Fibroblast of skin of left biceps (primary cell): ENCODE results near the gene ROBO4.

ENCODE experiments used
- DNase-seq, 2 experiments: peaks; one replicate each; pipeline ENCODE4 v3.0.0-alpha.2; 2013; ENCODE audit warnings: low read depth in 2 of 2

Gene ROBO4

GRCh38 chr11:124873951-124874350 lies 23.7 kb downstream of the ROBO4 start:
- no peak for DNase-seq

- DNase-seq: no peak
These were observed 24.9 kb downstream of the ROBO4 start for GRCh38 chr11:124872741-124873140.

GRCh38 chr11:124872280-124872679 lies 25.4 kb downstream of the ROBO4 start:
- no peak for DNase-seq

- no peak for DNase-seq
These were observed 27.2 kb downstream of the ROBO4 start for GRCh38 chr11:124870430-124870829.

- no peak for DNase-seq
These were observed 27.7 kb downstream of the ROBO4 start for GRCh38 chr11:124869856-124870387.

- no peak for DNase-seq
These were observed 28.3 kb downstream of the ROBO4 start for GRCh38 chr11:124869331-124869730.

- DNase-seq: no peak
These were observed 29.1 kb downstream of the ROBO4 start for GRCh38 chr11:124868331-124869274.

GRCh38 chr11:124867700-124868099 lies 30.0 kb downstream of the ROBO4 start:
- DNase-seq: no peak

- no peak for DNase-seq
These were observed 31.5 kb downstream of the ROBO4 start for GRCh38 chr11:124865902-124866851.

- DNase-seq: no peak
These were observed 32.3 kb downstream of the ROBO4 start, which contains the start of gene ROBO3 for GRCh38 chr11:124865181-124865901. Gene ROBO3 (plus strand): TSS chr11:124865432. CDS start chr11:124865578, 146 bp downstream.

GRCh38 chr11:124864892-124865180 lies 32.8 kb downstream of the ROBO4 start:
- no peak for DNase-seq

GRCh38 chr11:124864176-124864891 lies 33.3 kb downstream of the ROBO4 start:
- DNase-seq: no peak

GRCh38 chr11:124863826-124864165 lies 33.9 kb downstream of the ROBO4 start:
- no peak for DNase-seq

- no peak for DNase-seq
These were observed 34.4 kb downstream of the ROBO4 start for GRCh38 chr11:124863137-124863825.

- DNase-seq: no peak
These were observed 36.0 kb downstream of the ROBO4 start for GRCh38 chr11:124861670-124862069.

GRCh38 chr11:124859171-124859570 lies 38.5 kb downstream of the ROBO4 start:
- DNase-seq: no peak

- no peak for DNase-seq
These were observed 51.5 kb downstream of the ROBO4 start for GRCh38 chr11:124846070-124846673.

GRCh38 chr11:124844664-124845079 lies 53.0 kb downstream of the ROBO4 start:
- DNase-seq: no peak

- DNase-seq: no peak
These were observed 54.1 kb downstream of the ROBO4 start for GRCh38 chr11:124843616-124843910.

- no peak for DNase-seq
These were observed 55.4 kb downstream of the ROBO4 start for GRCh38 chr11:124842305-124842704.
